Activated CD4-positive, alpha-beta T cell treated with anti-CD3 and anti-CD28 coated beads, Interleukin-2, amount 10 ng/mL, durations not matched to agents 24 days and 14 days (primary cell): ENCODE data around the gene GALNS. TPM values are rescaled to one million over a fixed set of nuclear protein-coding genes. Genes with fewer than 3 reads are reported as not detected.
A peak's percentile ranks its signal among the peaks of the same experiment; 100 is the strongest.

ENCODE experiments used
- DNase-seq: peaks from one replicate; pipeline ENCODE4 v3.0.0; 2022
- H3K27ac Mint-ChIP-seq: one replicate; pipeline ENCODE4 v1.8.0; 2022; ENCODE audit warnings: mild to moderate bottlenecking, mixed read lengths
- H3K27me3 Mint-ChIP-seq: one replicate; pipeline ENCODE4 v1.8.0; 2022; ENCODE audit warnings: mixed read lengths
- H3K36me3 Mint-ChIP-seq: one replicate; pipeline ENCODE4 v1.8.0; 2022; ENCODE audit warnings: low read depth, mild to moderate bottlenecking, mixed read lengths
- H3K4me1 Mint-ChIP-seq: one replicate; pipeline ENCODE4 v1.8.0; 2021; ENCODE audit warnings: mixed read lengths
- H3K4me3 Mint-ChIP-seq: one replicate; pipeline ENCODE4 v1.8.0; 2022; ENCODE audit warnings: mild to moderate bottlenecking, moderate library complexity, mixed read lengths
- H3K9me3 Mint-ChIP-seq: one replicate; pipeline ENCODE4 v1.8.0; 2021; ENCODE audit warnings: mixed read lengths
- intact Hi-C: fragments of 100-400 bp; cut with micrococcal nuclease; formaldehyde crosslinking; loops from one replicate; pipeline ENCODE4 v1.15.1; 2023
- total RNA-seq: library from RNA; stranded (reverse); gene quantifications from 2 replicates; pipeline ENCODE4 v1.2.3, GENCODE V29; 2022

GALNS gene
- total RNA-seq, result 23.2 and 23.4 TPM in 2 replicates

- DNase-seq, result peak; percentile 100
- Mint-ChIP-seq H3K9me3 (no peaks in the 10 kb centered on the region), H3K4me3 (peak within 1 kb of the TSS; percentile 99), H3K27ac (peak within 1 kb of the TSS; percentile 94), H3K4me1 (peaks cover 19% of the 10 kb centered on the region), H3K27me3 (no peaks in the 10 kb centered on the region), H3K36me3 (peaks cover 22% of the 10 kb centered on the region)
- intact Hi-C loops, result loop anchor here (1.0 kb wide), 4 partner anchors 41 to 359 kb away; no protein-coding TSS in a partner anchor
These were observed at the start of gene GALNS, which contains the start of gene TRAPPC2L for GRCh38 chr16:88856828-88857727. Gene GALNS (minus strand): TSS chr16:88856947. CDS start chr16:88856877, 70 bp downstream. Gene TRAPPC2L (plus strand): TSS chr16:88857127. CDS start chr16:88857151, 24 bp downstream.

GRCh38 chr16:88906020-88906419, 49.3 kb upstream of the GALNS start:
- no peak overlapping the region for H3K4me3 Mint-ChIP-seq
- no peaks in the 10 kb centered on the region for H3K27me3 Mint-ChIP-seq
- DNase-seq, result no peak
- H3K36me3 Mint-ChIP-seq, result no peaks in the 10 kb centered on the region
- no peaks in the 10 kb centered on the region for H3K4me1 Mint-ChIP-seq
- no peaks in the 10 kb centered on the region for H3K9me3 Mint-ChIP-seq
- intact Hi-C loops, result no loop called here
- no peak overlapping the region for H3K27ac Mint-ChIP-seq

GRCh38 chr16:88905563-88905962, 48.8 kb upstream of the GALNS start:
- Mint-ChIP-seq H3K36me3 (no peaks in the 10 kb centered on the region), H3K9me3 (no peaks in the 10 kb centered on the region), H3K27ac (no peak overlapping the region), H3K4me3 (no peak overlapping the region), H3K4me1 (no peaks in the 10 kb centered on the region), H3K27me3 (no peaks in the 10 kb centered on the region)
- intact Hi-C loops, result no loop called here
- DNase-seq, result no peak

- Mint-ChIP-seq H3K4me1 (no peaks in the 10 kb centered on the region), H3K36me3 (no peaks in the 10 kb centered on the region), H3K27me3 (no peaks in the 10 kb centered on the region), H3K27ac (no peak overlapping the region), H3K9me3 (no peaks in the 10 kb centered on the region), H3K4me3 (no peak overlapping the region)
- DNase-seq, result no peak
- intact Hi-C loops, result no loop called here
These were observed 48.1 kb upstream of the GALNS start for GRCh38 chr16:88904676-88905365.

GRCh38 chr16:88903267-88903666, 46.5 kb upstream of the GALNS start:
- no peak for DNase-seq
- Mint-ChIP-seq H3K9me3 (no peaks in the 10 kb centered on the region), H3K4me3 (no peak overlapping the region), H3K36me3 (no peaks in the 10 kb centered on the region), H3K27me3 (no peaks in the 10 kb centered on the region), H3K4me1 (no peaks in the 10 kb centered on the region), H3K27ac (no peak overlapping the region)
- intact Hi-C loops, result no loop called here

- no peak overlapping the region for H3K4me3 Mint-ChIP-seq
- DNase-seq, result no peak
- H3K36me3 Mint-ChIP-seq, result no peaks in the 10 kb centered on the region
- no peaks in the 10 kb centered on the region for H3K4me1 Mint-ChIP-seq
- no peaks in the 10 kb centered on the region for H3K9me3 Mint-ChIP-seq
- no peaks in the 10 kb centered on the region for H3K27me3 Mint-ChIP-seq
- no peak overlapping the region for H3K27ac Mint-ChIP-seq
- intact Hi-C loops, result no loop called here
These were observed 46.0 kb upstream of the GALNS start for GRCh38 chr16:88902744-88903143.

GRCh38 chr16:88901718-88902337, 45.1 kb upstream of the GALNS start:
- Mint-ChIP-seq H3K4me1 (no peaks in the 10 kb centered on the region), H3K9me3 (no peaks in the 10 kb centered on the region), H3K36me3 (no peaks in the 10 kb centered on the region), H3K27ac (no peak overlapping the region), H3K4me3 (no peak overlapping the region), H3K27me3 (no peaks in the 10 kb centered on the region)
- intact Hi-C loops, result no loop called here
- no peak for DNase-seq

- intact Hi-C loops, result no loop called here
- no peaks in the 10 kb centered on the region for H3K9me3 Mint-ChIP-seq
- H3K4me1 Mint-ChIP-seq, result no peaks in the 10 kb centered on the region
- H3K4me3 Mint-ChIP-seq, result no peak overlapping the region
- no peak overlapping the region for H3K27ac Mint-ChIP-seq
- H3K36me3 Mint-ChIP-seq, result no peaks in the 10 kb centered on the region
- H3K27me3 Mint-ChIP-seq, result no peaks in the 10 kb centered on the region
- DNase-seq, result no peak
These were observed 43.9 kb upstream of the GALNS start for GRCh38 chr16:88900662-88901052.

- Mint-ChIP-seq H3K4me1 (no peaks in the 10 kb centered on the region), H3K27ac (no peak overlapping the region), H3K9me3 (no peaks in the 10 kb centered on the region), H3K36me3 (no peaks in the 10 kb centered on the region), H3K27me3 (no peaks in the 10 kb centered on the region), H3K4me3 (no peak overlapping the region)
- intact Hi-C loops, result no loop called here
- DNase-seq, result no peak
These were observed 43.3 kb upstream of the GALNS start for GRCh38 chr16:88899901-88900661.

GRCh38 chr16:88897696-88898425, 41.1 kb upstream of the GALNS start:
- no peak overlapping the region for H3K4me3 Mint-ChIP-seq
- no peaks in the 10 kb centered on the region for H3K4me1 Mint-ChIP-seq
- intact Hi-C loops, result no loop called here
- no peaks in the 10 kb centered on the region for H3K36me3 Mint-ChIP-seq
- DNase-seq, result no peak
- no peak overlapping the region for H3K27ac Mint-ChIP-seq
- H3K9me3 Mint-ChIP-seq, result no peaks in the 10 kb centered on the region
- no peaks in the 10 kb centered on the region for H3K27me3 Mint-ChIP-seq

GRCh38 chr16:88896238-88897070, 39.7 kb upstream of the GALNS start:
- H3K4me3 Mint-ChIP-seq, result no peak overlapping the region
- H3K27me3 Mint-ChIP-seq, result no peaks in the 10 kb centered on the region
- no peaks in the 10 kb centered on the region for H3K4me1 Mint-ChIP-seq
- DNase-seq, result no peak
- no peaks in the 10 kb centered on the region for H3K9me3 Mint-ChIP-seq
- intact Hi-C loops, result no loop called here
- no peaks in the 10 kb centered on the region for H3K36me3 Mint-ChIP-seq
- H3K27ac Mint-ChIP-seq, result no peak overlapping the region

- intact Hi-C loops, result no loop called here
- Mint-ChIP-seq H3K9me3 (no peaks in the 10 kb centered on the region), H3K4me3 (no peak overlapping the region), H3K27ac (no peak overlapping the region), H3K27me3 (no peaks in the 10 kb centered on the region), H3K4me1 (no peaks in the 10 kb centered on the region), H3K36me3 (no peaks in the 10 kb centered on the region)
- DNase-seq, result no peak
These were observed 38.6 kb upstream of the GALNS start for GRCh38 chr16:88895335-88895734.
